GM19324 (cell line): Measurements from ENCODE around the gene UBN2.
A peak's percentile ranks its signal among the peaks of the same experiment; 100 is the strongest.

ENCODE experiments used
- ATAC-seq: cut with Tn5 transposase; IDR thresholded peaks from one replicate; pipeline ENCODE4 v1.9.1; 2021; ENCODE audit warnings: mild to moderate bottlenecking, moderate library complexity; ENCODE audit not compliant: unreplicated experiment, low FRiP score

UBN2 gene

DNA sequence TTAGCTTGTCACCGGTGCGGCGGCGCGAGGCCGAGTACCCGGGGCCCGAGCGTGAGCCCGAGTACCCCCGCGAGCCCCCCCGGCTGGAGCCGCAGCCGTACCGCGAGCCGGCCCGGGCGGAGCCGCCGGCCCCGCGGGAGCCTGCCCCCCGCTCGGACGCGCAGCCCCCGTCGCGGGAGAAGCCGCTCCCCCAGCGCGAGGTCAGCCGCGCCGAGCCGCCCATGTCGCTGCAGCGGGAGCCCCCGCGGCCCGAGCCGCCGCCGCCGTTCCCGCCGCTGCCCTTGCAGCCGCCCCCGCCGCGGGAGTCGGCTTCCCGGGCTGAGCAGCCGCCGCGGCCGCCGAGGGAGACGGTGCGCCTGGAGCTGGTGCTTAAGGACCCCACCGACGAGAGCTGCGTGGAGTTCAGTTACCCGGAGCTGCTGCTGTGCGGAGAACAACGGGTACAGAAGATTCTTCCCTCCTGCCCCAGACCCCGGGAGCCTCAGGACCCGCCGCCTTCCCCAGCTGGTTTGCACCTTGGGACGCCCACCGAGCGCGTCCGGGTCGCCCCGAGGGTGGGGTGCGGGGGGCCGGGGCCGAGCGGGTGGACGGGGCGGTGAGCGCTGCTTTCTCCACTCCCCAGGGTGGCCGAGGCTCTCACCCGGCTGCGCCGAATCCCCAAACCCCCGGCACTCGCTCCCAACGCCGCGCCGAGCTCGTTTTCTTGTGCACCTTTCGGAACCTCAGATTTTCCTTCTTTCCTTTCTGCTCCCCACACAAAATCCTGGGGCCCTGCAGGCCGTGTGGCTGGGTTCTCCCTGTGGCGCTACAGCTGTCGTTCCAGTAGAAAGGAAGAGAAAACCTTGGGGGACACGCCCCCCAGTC is 708 bp downstream of the UBN2 start:
- peak; percentile 50 for ATAC-seq

DNA sequence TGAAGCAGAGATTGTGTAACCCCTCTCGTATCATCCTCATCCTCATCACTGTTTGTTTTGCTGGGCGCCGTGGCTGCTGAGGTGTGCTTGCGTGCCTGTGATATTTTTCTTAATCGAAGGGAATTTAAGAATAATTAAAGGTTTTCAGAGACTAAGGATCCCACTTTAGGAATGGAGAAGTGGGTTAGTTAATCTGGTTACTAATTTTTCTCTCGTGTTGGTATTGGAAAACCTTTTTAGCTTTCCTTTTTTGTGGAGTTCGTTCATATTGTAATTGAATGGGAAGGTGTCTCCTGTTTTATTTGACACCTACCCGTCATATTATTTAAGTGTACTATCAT is 1.3 kb downstream of the UBN2 start:
- ATAC-seq = no peak

DNA sequence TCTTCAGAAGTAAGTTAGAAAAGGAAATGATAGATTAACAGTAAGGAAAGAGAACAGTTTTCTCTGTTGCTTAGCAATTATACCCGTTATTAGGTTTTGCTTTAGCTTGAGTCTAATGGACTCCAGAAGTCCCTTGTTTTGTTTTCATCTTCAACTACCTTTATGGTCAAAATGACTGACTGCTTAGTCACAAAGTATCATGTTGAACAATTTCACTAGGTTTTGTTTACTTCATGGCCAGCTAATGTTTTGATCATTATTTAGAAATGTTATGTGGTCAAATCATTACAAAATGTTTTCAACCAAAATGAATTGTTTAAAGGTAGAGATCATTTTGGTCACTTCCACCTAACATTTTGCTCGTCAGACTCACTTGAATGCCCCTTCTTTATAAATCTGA is 1.9 kb downstream of the UBN2 start:
- no peak for ATAC-seq

DNA sequence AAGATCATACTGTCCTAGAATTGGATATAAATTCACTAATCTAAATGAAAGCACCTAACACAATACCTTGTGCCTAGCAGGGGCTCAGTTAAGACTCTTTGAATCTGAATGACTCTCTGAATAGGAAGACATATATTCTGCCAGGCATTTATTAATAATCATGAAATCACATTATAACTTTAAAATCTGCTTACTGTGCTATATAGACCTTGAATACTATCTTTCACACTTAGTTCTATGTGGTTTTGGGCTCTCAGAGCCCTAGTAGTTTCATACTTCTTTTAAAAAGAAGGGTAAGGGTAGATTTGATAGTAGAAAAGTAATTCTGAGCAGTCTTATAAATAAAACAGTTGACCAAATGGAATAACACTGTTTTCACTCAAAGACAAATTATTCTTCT is 10.2 kb downstream of the UBN2 start:
- no peak for ATAC-seq

- ATAC-seq = no peak
Measured at GRCh38 chr7:139242741-139243281, 11.8 kb downstream of the UBN2 start.

DNA sequence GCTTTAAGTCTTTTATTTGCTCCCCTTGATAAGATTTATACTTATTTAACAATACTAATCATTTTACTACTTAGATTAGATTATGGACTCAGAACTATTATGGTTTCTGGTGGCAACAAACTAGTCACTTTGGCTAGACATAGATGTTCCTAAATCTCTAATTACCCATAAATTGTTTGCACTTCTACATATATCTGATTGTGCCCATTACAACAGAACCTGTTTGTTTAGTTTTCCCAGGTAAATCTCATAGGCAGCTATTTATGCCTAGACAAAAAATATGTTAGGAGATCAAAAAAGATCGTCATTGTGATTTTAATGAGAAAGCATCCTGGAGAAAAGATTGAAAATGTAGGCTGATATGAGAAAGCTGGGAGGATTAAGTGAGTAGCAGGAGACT is 14.4 kb downstream of the UBN2 start:
- ATAC-seq = no peak

DNA sequence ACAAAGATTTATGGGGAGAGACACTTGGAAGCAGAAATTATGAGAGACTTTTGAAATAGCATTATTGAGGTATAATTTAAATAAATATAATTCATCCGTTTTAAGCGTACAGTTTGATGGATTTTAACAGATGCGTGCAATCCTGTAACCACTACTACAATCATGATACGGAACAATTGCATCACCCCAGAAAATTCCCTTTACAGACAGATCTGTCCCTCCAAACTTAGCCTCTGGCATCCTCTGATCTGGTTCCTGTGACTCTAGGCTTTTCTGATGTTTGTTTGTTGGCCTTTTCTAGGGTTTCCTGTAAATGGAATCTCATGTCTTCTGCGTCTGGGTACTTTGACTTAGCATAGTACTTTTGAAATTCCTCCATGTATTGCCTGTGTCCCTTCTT is 15.5 kb downstream of the UBN2 start:
- no peak for ATAC-seq

- ATAC-seq = no peak
Measured at GRCh38 chr7:139246905-139247304, 15.9 kb downstream of the UBN2 start.

GRCh38 chr7:139249179-139249810 is 18.3 kb downstream of the UBN2 start:
- no peak for ATAC-seq

- no peak for ATAC-seq
Measured at GRCh38 chr7:139252451-139252850, 21.4 kb downstream of the UBN2 start.

DNA sequence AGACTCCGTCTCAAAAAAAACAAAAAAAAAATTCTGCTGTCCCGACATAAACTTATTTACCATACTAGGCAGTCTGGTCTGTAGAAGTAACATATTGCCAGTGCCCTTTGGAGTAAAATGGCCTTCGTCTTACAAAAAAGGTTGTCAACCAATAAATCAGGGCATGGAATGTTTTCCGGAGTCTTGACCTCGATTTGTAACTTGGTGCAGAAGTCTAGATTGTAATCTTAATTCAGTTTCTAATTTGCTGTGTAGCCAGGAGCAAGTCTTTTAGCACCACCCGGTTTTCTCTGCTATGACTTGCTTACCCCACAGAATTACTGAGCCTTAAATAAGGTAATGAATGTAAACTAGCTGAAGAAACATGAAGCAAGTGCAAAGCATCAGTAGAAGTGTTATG is 23.2 kb downstream of the UBN2 start:
- no peak for ATAC-seq

DNA sequence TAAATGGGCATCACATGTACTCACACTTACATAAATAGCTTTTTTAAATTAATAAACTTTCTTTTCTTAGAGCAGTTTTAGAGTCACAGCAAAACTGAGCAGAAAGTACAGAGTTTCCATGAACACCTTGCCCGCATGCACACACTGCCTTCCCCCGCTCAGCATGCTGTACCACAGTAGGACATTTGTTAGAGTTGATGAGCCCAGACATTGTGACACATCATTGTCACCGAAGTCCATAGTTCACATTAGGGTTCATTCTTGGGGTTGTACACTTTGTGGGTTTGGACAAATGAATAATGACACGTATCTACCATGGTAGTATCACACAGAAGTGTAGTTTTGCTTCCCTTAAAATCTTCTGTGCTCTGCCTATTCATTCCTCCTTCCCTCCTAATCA is 23.7 kb downstream of the UBN2 start:
- ATAC-seq = no peak

DNA sequence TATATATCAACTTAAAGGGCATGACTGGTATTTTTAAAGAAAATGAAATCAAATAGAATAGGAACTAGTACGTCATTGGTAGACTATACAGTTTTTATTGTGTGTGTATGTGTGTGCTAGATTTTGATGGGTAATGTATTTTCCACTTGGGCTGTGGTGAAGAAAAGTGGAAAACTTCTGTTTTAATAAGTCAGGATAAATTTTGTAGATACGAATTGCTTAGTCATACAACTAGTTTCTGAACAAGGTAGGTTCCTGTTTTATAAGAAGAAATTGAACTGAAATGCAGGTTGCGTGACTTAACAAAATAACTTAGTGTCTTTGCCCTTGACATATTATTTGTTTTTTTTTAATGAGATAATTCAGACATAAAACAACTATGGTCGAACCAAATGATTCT is 24.3 kb downstream of the UBN2 start:
- ATAC-seq = no peak

DNA sequence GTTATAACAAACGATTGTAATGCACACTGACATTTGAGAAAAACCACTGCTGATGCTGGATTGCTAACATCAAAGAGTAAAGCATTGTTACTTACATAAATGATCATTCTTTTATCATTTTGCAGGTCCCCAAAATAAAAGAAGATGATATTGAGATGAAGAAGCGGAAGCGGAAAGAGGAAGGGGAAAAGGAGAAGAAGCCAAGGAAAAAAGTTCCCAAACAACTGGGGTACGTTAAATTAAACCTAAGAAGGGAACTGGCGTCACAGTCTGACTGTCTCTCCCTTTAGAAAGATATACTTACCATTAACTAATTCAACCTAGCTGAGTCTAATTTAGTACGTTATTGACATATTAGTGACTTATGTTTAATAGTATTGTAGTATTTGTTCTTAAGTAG is 28.1 kb downstream of the UBN2 start:
- no peak for ATAC-seq

GRCh38 chr7:139264220-139264619 is 33.2 kb downstream of the UBN2 start:
- ATAC-seq = no peak

- no peak for ATAC-seq
Measured at GRCh38 chr7:139265673-139266072, 34.6 kb downstream of the UBN2 start.

- no peak for ATAC-seq
Measured at GRCh38 chr7:139271718-139272628, 40.9 kb downstream of the UBN2 start.

- no peak for ATAC-seq
Measured at GRCh38 chr7:139284252-139284896, 53.3 kb downstream of the UBN2 start.

GRCh38 chr7:139286144-139286543 is 55.1 kb downstream of the UBN2 start:
- no peak for ATAC-seq

DNA sequence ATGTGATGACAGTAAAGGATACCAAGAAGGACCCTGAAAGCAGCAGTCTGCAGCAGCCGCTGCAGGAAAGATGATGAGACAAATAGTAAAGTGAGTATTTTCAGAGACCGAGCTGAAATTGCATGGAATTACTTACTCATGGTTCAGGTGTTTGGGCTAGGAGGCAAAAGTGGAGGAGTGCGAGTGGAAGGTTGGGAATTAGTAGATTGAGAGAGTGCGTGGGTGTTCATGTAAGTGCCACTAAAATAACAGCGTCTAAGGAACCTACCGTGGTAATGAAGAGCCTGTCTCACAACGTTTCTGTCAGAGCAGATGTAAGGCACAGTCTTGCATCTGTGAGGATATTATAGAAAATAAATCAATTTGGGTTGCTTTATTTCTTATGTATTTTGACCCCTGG is 61.8 kb downstream of the UBN2 start:
- no peak for ATAC-seq
